ENCODE results near the gene GRIP1. TPM values are rescaled to one million over a fixed set of nuclear protein-coding genes. Genes with fewer than 3 reads are reported as not detected.

The GRIP1 gene
- total and polyA plus RNA-seq, 2 of the 4 experiments (the other 2 are of a cell fraction) = under 0.01 to 0.07 TPM

DNA sequence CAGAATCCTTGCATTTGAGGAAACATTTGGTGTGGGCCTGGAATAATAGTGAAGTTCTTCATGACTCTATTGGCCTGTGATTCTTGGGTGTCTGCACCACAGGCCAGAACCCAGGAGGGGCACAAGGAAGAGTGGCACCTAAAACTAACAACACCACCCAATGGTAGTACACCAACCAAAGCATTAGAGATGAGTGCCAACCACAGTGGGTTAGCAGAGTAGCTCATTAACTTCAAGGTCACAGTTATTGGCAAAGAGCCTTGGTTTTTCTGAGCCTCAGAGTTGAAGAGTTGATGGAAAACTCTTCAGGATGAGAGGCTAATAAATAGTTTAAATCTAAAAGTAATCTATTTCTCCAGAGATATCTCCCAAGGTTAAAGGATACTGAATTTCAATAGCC is 319.6 kb downstream of the GRIP1 start:
- Histone ChIP-seq H3K27me3 (ENCODE audit: control insufficient read depth, insufficient read depth, low read length) (no peaks in the 10 kb centered on the region; the same call in 1 of the 2 replicates), H3K9me3 (ENCODE audit: control insufficient read depth, insufficient read depth, low read length) (no peaks in the 10 kb centered on the region), H3K18ac (ENCODE audit: low read depth, low read length) (no peak overlapping the region), H2BK120ac (ENCODE audit: low read depth, low read length) (no peak overlapping the region), H2AK5ac (ENCODE audit: low read depth, low read length) (no peak overlapping the region), H3K9ac (ENCODE audit: low read depth, low read length) (no peak overlapping the region), H3K23ac (ENCODE audit: low read depth, low read length) (no peak overlapping the region), H2BK5ac (ENCODE audit: low read depth, low read length, poor library complexity, severe bottlenecking) (no peak overlapping the region), H3K4ac (ENCODE audit: low read depth, low read length) (no peak overlapping the region), H3K36me3 (ENCODE audit: control insufficient read depth, insufficient read depth, low read length) (no peaks in the 10 kb centered on the region), H2BK15ac (ENCODE audit: low read depth, low read length) (no peak overlapping the region), H3K14ac (replicated peaks; ENCODE audit: low read depth, low read length) (no peak overlapping the region), H3K4me3 (ENCODE audit: insufficient read depth, low read depth, low read length) (no peak overlapping the region), H3K4me1 (ENCODE audit: control insufficient read depth, insufficient read depth, low read length) (no peaks in the 10 kb centered on the region), H4K8ac (ENCODE audit: low read depth in 2 of 2, low read length in 2 of 2) (no peak overlapping the region), H2AFZ (replicated peaks; ENCODE audit: low read length, poor library complexity) (no peak overlapping the region), H3K79me1 (ENCODE audit: low read depth in 1 of 2, low read length in 2 of 2) (no peaks in the 10 kb centered on the region), H3K27ac (ENCODE audit: insufficient read depth, low read length) (no peak overlapping the region), H4K5ac (ENCODE audit: low read depth, low read length) (no peak overlapping the region), H4K91ac (ENCODE audit: insufficient read depth, low read depth, low read length) (no peak overlapping the region), H3K9me1 (ENCODE audit: insufficient read depth, low read length) (no peaks in the 10 kb centered on the region), H2BK20ac (ENCODE audit: low read depth, low read length) (no peak overlapping the region), H2AK9ac (replicated peaks; ENCODE audit: low read depth, low read length, poor library complexity) (no peak overlapping the region), H3K56ac (ENCODE audit: extremely low read depth, insufficient read depth, low read length) (no peak overlapping the region), H3K4me2 (ENCODE audit: low read depth, low read length) (no peak overlapping the region), H4K20me1 (ENCODE audit: insufficient read depth, low read length) (no peaks in the 10 kb centered on the region)
- dilution Hi-C loops (cut with HindIII; ENCODE audit: low sequenced_read_pairs, unreplicated experiment) = no loop called here
- in situ Hi-C loops (cut with MboI; ENCODE audit: low sequenced_read_pairs) = no loop called here
- ChIA-PET POLR2A (ENCODE audit: unreplicated experiment) (no interaction called here), CTCF (no interaction called here)
- no peak for ATAC-seq (ENCODE audit: low read depth)
- intact Hi-C loops (cut with micrococcal nuclease) = no loop called here
- DNase-seq = no peak
- TF ChIP-seq, protein P1, sequence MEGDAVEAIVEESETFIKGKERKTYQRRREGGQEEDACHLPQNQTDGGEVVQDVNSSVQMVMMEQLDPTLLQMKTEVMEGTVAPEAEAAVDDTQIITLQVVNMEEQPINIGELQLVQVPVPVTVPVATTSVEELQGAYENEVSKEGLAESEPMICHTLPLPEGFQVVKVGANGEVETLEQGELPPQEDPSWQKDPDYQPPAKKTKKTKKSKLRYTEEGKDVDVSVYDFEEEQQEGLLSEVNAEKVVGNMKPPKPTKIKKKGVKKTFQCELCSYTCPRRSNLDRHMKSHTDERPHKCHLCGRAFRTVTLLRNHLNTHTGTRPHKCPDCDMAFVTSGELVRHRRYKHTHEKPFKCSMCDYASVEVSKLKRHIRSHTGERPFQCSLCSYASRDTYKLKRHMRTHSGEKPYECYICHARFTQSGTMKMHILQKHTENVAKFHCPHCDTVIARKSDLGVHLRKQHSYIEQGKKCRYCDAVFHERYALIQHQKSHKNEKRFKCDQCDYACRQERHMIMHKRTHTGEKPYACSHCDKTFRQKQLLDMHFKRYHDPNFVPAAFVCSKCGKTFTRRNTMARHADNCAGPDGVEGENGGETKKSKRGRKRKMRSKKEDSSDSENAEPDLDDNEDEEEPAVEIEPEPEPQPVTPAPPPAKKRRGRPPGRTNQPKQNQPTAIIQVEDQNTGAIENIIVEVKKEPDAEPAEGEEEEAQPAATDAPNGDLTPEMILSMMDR (conservative IDR thresholded peaks at IDR 0.05; ENCODE audit: low read depth, low read length) = no peak
- no peak for TF ChIP-seq RAD21 (IDR thresholded peaks at IDR 0.05; ENCODE audit: low read length)
- no peak for TF ChIP-seq CHD1 (IDR thresholded peaks at IDR 0.05; ENCODE audit: low read depth, low read length)
- TF ChIP-seq SMC3 (IDR thresholded peaks at IDR 0.05; ENCODE audit: low read depth, low read length) = no peak
- no peak for TF ChIP-seq MAFK (IDR thresholded peaks at IDR 0.05; ENCODE audit: low read depth, low read length)
- no peak for TF ChIP-seq POLR2A (IDR thresholded peaks at IDR 0.05; ENCODE audit: low read depth, low read length)
- BruUV-seq (replicated peaks) = no TSS peak
